BE2C (cell line): ENCODE measurements around the gene ARHGAP30. TPM values are rescaled to one million over a fixed set of nuclear protein-coding genes. Genes with fewer than 3 reads are reported as not detected.
A peak's percentile ranks its signal among the peaks of the same experiment; 100 is the strongest.
"Not testable (repeated sequence)": the region's sequence is repeated elsewhere in the genome, so short reads cannot be mapped to it uniquely, and the experiment has no call there.

Experiments used
- DNase-seq: peaks from one replicate; pipeline ENCODE4 v3.0.0-alpha.2; 2020
- H3K27me3 ChIP-seq: fragments of 250-450 bp; sonication (Bioruptor Pico); 2 replicates; pipeline ENCODE4 v1.5.1; 2020; ENCODE audit warnings: mild to moderate bottlenecking
- H3K36me3 ChIP-seq: fragments of 250-450 bp; sonication (Bioruptor Pico); 2 replicates; pipeline ENCODE4 v1.5.1; 2020; ENCODE audit warnings: mild to moderate bottlenecking
- H3K4me1 ChIP-seq: fragments of 250-450 bp; sonication (Bioruptor Pico); 2 replicates; pipeline ENCODE4 v1.5.1; 2020
- H3K4me3 ChIP-seq: 2 replicates; pipeline ENCODE4 v1.5.1; 2011; ENCODE audit warnings: low read depth, low read length
- H3K9me3 ChIP-seq: fragments of 250-450 bp; sonication (Bioruptor Pico); 2 replicates; pipeline ENCODE4 v1.5.1; 2020
- CTCF ChIP-seq: IDR thresholded peaks from 2 replicates; pipeline ENCODE4 v1.5.1; 2012; ENCODE audit warnings: mild to moderate bottlenecking, low read depth, low read length
- polyA plus RNA-seq: library from polyadenylated mRNA; unstranded; fragments of >200 nt; gene quantifications from one replicate; pipeline ENCODE4 v1.2.1, GENCODE V29; 2012; ENCODE audit warnings: low read depth, missing spikeins; ENCODE audit not compliant: insufficient read length, insufficient read depth

ARHGAP30 gene
- polyA plus RNA-seq = 0.56 TPM

GRCh38 chr1:161069731-161070270 lies at the start of gene ARHGAP30:
TSS of gene ARHGAP30 (minus strand) at chr1:161069891. CDS start at chr1:161069624, 267 bp downstream.
- no peak within 1 kb of the TSS for H3K4me3 ChIP-seq
- DNase-seq = no peak

GRCh38 chr1:161117759-161118581 lies 48.3 kb upstream of the ARHGAP30 start, which contains the start of the genes NIT1 and PFDN2:
TSS of gene NIT1 (plus strand) at chr1:161118105. CDS start at chr1:161118177, 72 bp downstream.
TSS of gene PFDN2 (minus strand) at chr1:161118037. CDS start at chr1:161118026, 11 bp downstream.
- H3K4me1 ChIP-seq = peaks cover 8% of the 10 kb centered on the region
- DNase-seq = peak; percentile 89
- H3K36me3 ChIP-seq = peaks cover 24% of the 10 kb centered on the region
- no peak for TF ChIP-seq CTCF
- H3K4me3 ChIP-seq = peak within 1 kb of the TSS; percentile 91
- H3K27me3 ChIP-seq = no peaks in the 10 kb centered on the region
- H3K9me3 ChIP-seq = no peaks in the 10 kb centered on the region

More at GRCh38 chr1:161069731-161070270, at the start of gene ARHGAP30:
- Histone ChIP-seq H3K9me3 (no peaks in the 10 kb centered on the region), H3K36me3 (no peaks in the 10 kb centered on the region), H3K27me3 (no peaks in the 10 kb centered on the region; the same call in 1 of the 2 replicates), H3K4me1 (no peaks in the 10 kb centered on the region)
- no peak for TF ChIP-seq CTCF

GRCh38 chr1:161115961-161116360 lies 46.3 kb upstream of the ARHGAP30 start:
- not testable (repeated sequence) for H3K4me3 ChIP-seq, DNase-seq, H3K27me3 ChIP-seq, H3K4me1 ChIP-seq, H3K9me3 ChIP-seq, H3K36me3 ChIP-seq

- Histone ChIP-seq H3K36me3 (peaks cover 2% of the 10 kb centered on the region), H3K4me3 (no peak overlapping the region), H3K4me1 (peaks cover 8% of the 10 kb centered on the region), H3K27me3 (no peaks in the 10 kb centered on the region), H3K9me3 (no peaks in the 10 kb centered on the region)
- no peak for TF ChIP-seq CTCF
- no peak for DNase-seq
Observed at GRCh38 chr1:161115132-161115711, 45.5 kb upstream of the ARHGAP30 start.

GRCh38 chr1:161114556-161114955 lies 44.9 kb upstream of the ARHGAP30 start:
- H3K4me3 ChIP-seq = no peak overlapping the region
- H3K4me1 ChIP-seq = peaks cover 8% of the 10 kb centered on the region
- H3K27me3 ChIP-seq = no peaks in the 10 kb centered on the region
- no peaks in the 10 kb centered on the region for H3K9me3 ChIP-seq
- DNase-seq = no peak
- peaks cover 3% of the 10 kb centered on the region; the same call in 1 of the 2 replicates for H3K36me3 ChIP-seq
- no peak for TF ChIP-seq CTCF

- H3K36me3 ChIP-seq = peaks cover 3% of the 10 kb centered on the region; the same call in 1 of the 2 replicates
- no peak overlapping the region for H3K4me3 ChIP-seq
- H3K27me3 ChIP-seq = no peaks in the 10 kb centered on the region
- peaks cover 2% of the 10 kb centered on the region for H3K4me1 ChIP-seq
- H3K9me3 ChIP-seq = no peaks in the 10 kb centered on the region
- TF ChIP-seq CTCF = no peak
- DNase-seq = no peak
Observed at GRCh38 chr1:161113915-161114314, 44.2 kb upstream of the ARHGAP30 start.
